Right ventricle myocardium inferior (tissue), 1 donor: Measurements from ENCODE around the gene C1orf167. TPM values are rescaled to one million over a fixed set of nuclear protein-coding genes. Genes with fewer than 3 reads are reported as not detected.
A peak's percentile ranks its signal among the peaks of the same experiment; 100 is the strongest.

Experiments
- ATAC-seq: fragments of 200-7000 bp; cut with Tn5 transposase; one replicate; pipeline ENCODE4 v1.9.1; 2020; ENCODE audit warnings: mild to moderate bottlenecking, moderate library complexity
- DNase-seq: peaks from one replicate; pipeline ENCODE4 v3.0.0; 2021; ENCODE audit errors: missing footprints
- intact Hi-C: fragments of 100-400 bp; cut with DNase I; formaldehyde crosslinking; loops from one replicate; pipeline ENCODE4 v1.11.0; 2022
- long read RNA-seq: library from polyadenylated mRNA; unstranded; transcript quantifications from one replicate; pipeline ENCODE4 v2.0.0, GENCODE V29; 2021
- total RNA-seq: library from RNA; stranded (reverse); fragmentation: NEBNext Ultra II Directional; extraction: Animal tissue kit (Norgen Biotek cat#: 25700); gene quantifications from one replicate; pipeline ENCODE4 v1.2.1, GENCODE V29; 2021
- donor health status: DM: no; HTN: yes; CAD: no; lungs with severe emphysema.

C1orf167 gene, protein sequence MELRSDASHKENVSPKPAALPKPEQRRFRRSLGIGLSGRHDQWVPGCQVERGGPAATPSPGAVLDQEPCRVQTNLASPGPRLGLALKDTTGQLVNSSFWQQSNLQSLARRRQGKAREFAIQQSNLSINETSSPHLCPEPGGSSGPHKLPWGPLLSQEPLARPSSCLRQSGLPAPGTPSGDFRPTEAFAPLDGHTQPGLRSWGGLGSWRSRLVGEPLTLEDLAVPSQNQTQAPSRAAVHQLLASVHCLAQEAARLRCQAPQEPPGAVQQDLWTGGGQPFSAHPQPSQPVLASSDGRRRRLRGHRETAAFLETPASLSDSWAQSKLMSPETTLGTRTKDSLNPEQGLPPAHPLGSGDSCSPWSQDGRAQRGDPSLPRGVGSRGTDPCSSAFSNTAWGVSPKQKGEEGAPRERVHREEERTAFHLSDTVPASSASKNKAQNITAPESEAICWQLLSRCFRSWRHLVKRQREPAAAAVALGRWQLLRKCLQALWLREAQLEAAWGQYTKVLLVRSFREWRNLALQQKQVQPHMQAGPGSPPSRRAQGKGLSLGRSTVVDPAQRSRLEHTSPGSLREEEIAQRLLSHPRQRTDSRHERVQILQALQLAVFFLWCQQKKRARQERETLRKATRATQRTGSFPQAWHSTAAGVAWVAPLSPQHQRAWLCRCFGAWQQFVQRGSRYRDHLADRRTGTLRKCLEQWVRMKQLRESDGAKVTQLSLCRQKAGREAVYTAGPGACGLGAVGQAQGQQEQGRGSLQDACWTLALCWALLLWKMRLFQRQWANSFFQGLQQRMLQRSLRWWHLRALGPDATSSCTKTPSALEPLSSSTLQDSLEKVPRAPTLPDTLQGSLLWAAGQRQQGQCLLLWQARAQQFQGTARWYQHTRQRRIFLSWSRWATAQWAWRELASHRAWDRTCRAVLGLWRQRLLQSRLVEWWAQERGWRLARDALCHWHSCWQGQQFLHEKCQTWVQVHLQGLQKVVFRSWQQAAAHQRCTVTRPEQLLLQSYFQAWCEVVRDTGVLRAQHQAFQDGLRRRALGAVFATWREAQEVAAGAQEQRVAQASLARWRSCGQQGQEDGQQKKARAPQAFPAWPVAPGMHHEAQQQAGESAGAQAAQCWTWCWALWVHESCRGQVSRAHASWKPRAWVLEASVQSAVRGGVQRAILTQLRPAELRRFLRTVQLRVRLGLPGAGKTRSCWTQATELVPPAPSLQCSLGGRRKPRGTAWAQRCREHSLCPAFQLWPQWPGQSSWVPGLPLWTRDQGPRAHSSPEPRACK (N-terminal part only)
- total RNA-seq: 5.0 TPM
- long read RNA-seq, partial matches to known transcripts: 1 of 4 reads
- long read RNA-seq, other reads (novel, unspliced or antisense): 3 of 4 reads

- DNase-seq (peak; percentile 56), ATAC-seq (no peak)
- intact Hi-C loops: no loop called here
Observed at GRCh38 chr1:11761988-11762406, at the start of gene C1orf167. Gene C1orf167 (plus strand): TSS chr1:11762193. CDS start chr1:11764401, 2,208 bp downstream.

- DNase-seq (peak; percentile 15), ATAC-seq (no peak)
- intact Hi-C loops: no loop called here
Observed at GRCh38 chr1:11712285-11712684, 49.7 kb upstream of the C1orf167 start.

- ATAC-seq (no peak), DNase-seq (no peak)
- intact Hi-C loops: no loop called here
Observed at GRCh38 chr1:11713095-11713494, 48.9 kb upstream of the C1orf167 start.

- intact Hi-C loops: no loop called here
- no peak for DNase-seq
- ATAC-seq: no peak
Observed at GRCh38 chr1:11714831-11715575, 47.0 kb upstream of the C1orf167 start.

DNA sequence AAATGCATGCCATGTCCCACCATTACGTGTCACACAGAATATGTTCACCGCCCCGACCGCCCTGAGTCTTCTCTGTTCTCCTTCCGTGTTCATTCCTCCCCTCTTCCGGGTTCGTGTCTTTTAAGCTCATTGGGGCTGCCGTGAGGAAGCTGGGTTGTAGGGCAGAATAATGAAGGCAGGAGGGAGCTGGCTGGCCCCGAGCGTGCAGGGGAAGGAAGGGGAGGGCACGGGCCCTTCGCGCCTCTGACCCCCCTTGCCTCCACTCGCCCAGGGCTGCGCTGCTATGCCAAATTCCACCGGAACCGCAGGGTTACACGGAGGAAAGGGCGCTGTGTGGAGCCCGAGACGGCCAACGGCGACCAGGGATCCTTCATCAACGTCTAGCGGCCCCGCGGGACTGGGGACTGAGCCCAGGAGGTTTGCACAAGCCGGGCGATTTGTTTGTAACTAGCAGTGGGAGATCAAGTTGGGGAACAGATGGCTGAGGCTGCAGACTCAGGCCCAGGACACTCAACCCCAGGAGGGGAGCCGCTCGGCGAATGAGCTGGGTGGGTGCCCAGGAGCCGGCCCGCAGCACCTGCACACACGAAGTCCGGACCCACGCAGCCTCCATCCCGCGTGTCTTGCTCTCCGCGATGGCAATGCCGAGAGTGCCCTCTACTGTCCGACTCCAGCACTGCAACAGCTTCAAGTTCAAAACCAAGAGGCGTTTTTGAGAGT is 42.5 kb upstream of the C1orf167 start:
- peak; percentile 77 for ATAC-seq
- DNase-seq: peak; percentile 94
- intact Hi-C loops: loop anchor here (1.0 to 5.0 kb wide), 2 partner anchors 37 to 69 kb away; partner anchors contain the start of gene MAD2L2

GRCh38 chr1:11720033-11720376 is 42.0 kb upstream of the C1orf167 start:
- intact Hi-C loops: loop anchor here (5.0 kb wide), 1 partner anchor 38 kb away; the partner anchor contains the start of gene MAD2L2
- ATAC-seq (no peak), DNase-seq (no peak)

- DNase-seq (no peak), ATAC-seq (no peak)
- intact Hi-C loops: loop anchor here (5.0 kb wide), 1 partner anchor 38 kb away; the partner anchor contains the start of gene MAD2L2
Observed at GRCh38 chr1:11720525-11720924, 41.5 kb upstream of the C1orf167 start.

GRCh38 chr1:11721311-11721710 is 40.7 kb upstream of the C1orf167 start:
- DNase-seq: no peak
- no peak for ATAC-seq
- intact Hi-C loops: loop anchor here (5.0 kb wide), 1 partner anchor 39 kb away; the partner anchor contains the start of gene MAD2L2

- intact Hi-C loops: loop anchor here (5.0 kb wide), 1 partner anchor 40 kb away; the partner anchor contains the start of gene MAD2L2
- ATAC-seq: no peak
- no peak for DNase-seq
Observed at GRCh38 chr1:11722538-11722937, 39.5 kb upstream of the C1orf167 start.

DNA sequence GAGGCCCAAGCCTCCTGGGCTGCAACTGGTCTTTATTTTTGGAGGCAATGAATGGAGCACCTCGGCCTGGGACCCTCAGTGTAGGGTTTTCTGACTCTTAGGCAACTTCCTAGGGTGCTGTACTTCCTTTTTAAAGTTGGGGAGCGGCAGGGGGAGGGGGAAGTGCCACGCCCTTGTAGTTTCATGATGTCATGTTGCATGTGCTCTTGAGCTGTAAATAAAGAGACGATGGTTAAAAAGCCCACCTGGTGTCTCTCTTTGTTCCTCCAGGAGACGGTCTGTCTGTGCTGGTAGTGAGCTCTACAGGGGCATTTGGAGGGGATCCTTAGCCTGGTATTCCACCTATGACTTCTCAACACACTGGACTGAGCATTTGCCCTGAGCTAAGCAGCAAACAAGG is 36.4 kb upstream of the C1orf167 start:
- ATAC-seq: no peak
- DNase-seq: no peak
- intact Hi-C loops: no loop called here

- DNase-seq (no peak), ATAC-seq (no peak)
- intact Hi-C loops: no loop called here
Observed at GRCh38 chr1:11727119-11727518, 34.9 kb upstream of the C1orf167 start.

- ATAC-seq: no peak
- intact Hi-C loops: no loop called here
- DNase-seq: no peak
Observed at GRCh38 chr1:11728126-11728806, 33.7 kb upstream of the C1orf167 start.

- intact Hi-C loops: no loop called here
- no peak for DNase-seq
- ATAC-seq: no peak
Observed at GRCh38 chr1:11729155-11729497, 32.9 kb upstream of the C1orf167 start.

DNA sequence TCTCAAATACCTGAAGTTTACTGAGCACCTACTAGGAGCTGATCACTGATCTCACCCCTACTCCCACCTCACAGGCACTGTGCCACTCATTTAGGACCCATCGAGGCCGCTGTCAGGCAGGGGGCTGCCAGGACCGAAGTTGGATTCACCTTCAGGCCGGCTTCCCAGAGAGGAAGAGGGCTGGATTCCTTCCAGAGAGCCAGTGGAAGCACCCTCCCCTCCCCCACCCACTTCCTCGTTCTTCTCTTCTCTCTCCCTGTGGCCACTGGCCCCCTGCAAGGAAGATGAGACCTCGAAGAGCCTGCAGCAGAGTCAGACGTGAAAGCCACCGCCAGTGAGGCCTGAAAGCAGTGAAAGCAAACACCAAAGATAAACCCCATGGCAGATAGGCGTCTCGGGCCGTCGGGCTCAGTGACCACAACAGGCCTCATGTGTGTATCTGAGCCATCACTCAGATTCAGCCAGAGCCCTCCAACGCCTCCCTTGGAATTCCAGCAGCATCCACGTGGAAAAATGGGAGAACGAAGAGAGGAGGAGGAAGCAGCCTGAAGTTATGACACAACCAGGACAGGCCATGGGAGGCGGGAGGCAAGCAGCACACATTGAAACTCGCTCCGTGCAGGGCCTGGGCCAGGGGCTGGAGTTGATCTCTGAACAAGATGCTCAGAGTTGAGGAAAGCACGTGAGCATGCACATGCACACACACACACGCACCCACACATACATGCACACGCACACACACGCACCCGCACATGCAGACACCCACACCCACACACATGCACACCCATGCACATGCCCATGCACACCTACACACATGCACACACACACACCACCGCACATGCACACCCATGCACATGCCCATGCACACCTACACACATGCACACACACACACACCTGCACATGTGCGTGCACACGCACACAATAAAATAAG is 32.2 kb upstream of the C1orf167 start:
- DNase-seq (no peak), ATAC-seq (peak; percentile 2)
- intact Hi-C loops: no loop called here

DNA sequence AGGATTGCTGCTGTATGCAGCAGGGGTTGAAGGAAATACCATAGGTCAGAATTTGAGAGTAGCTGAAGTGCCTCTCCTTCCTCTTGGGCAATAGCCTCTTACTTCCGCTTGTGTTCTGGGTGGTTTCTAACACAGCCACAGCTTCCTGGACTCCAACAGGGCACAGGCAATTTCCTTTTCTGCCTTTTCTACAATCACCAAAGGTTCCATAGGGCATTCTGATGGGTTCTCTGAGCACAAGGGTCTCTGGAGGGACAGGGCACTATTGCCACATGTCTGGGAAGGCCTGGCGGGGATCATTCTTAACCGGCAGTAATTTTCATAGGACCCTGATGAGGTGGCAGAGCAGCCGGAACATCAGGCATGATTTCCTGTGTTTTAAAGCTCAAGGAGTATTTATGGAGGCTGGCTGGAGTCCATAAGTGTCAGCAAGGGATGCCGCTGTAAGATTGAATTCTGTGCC is 31.5 kb upstream of the C1orf167 start:
- intact Hi-C loops: no loop called here
- no peak for DNase-seq
- peak; percentile 40 for ATAC-seq
